ENCODE results near the gene MRC1. TPM values are rescaled to one million over a fixed set of nuclear protein-coding genes. Genes with fewer than 3 reads are reported as not detected.

MRC1 gene
- under 1 TPM in 1 of 2 experiments, not detected in 1; 0.06 TPM for total RNA-seq

DNA sequence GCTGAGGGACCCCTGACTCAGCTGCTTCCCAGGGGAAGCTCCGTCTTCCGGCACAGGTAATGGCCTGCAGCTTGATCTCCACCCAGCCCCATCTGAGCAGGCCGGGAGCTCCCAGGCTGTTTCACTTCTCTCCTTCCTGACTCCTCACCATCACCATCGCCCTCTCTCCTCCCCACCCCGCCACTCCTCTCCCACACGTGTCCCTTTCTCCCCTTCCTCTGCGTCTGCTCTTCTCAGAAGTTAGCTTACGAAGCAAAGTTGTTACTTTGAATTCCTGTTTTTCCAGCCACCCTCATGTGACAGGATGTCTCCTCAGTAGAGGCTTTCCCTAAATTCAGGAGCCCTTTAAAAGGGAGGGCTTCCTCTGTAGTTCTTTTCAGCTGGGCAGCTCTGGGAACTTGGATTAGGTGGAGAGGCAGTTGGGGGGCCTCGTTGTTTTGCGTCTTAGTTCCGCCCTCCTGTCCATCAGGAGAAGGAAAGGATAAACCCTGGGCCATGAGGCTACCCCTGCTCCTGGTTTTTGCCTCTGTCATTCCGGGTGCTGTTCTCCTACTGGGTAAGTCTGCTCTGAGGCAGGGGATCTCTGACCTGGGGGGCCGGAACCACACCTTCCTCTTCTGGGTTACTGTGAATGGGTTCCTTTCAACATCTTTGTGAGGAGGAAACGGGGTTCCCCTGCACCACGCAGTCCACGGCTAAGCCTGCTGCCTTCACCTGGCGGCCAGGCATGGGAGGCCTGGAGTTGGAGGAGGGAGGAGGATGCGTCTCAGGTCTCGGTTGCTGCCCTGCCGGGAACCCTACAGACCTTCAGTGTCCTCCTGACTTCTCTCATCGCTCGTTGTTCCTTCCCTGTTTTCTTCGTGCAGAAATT is at the start of gene MRC1:
Gene MRC1, plus strand, starts transcription at position 378 of the 871 bp plus-strand sequence. Its CDS starts 118 bp downstream, at position 496.
- peaks cover 49% of the 10 kb centered on the region for H3K27me3 Mint-ChIP-seq
- peaks cover 5% of the 10 kb centered on the region for H3K4me1 Mint-ChIP-seq
- no peak within 1 kb of the TSS for H3K4me3 Mint-ChIP-seq
- no peak within 1 kb of the TSS for H3K27ac Mint-ChIP-seq
- no peaks in the 10 kb centered on the region for H3K36me3 Mint-ChIP-seq
- peaks cover 1% of the 10 kb centered on the region for H3K9me3 Mint-ChIP-seq
- DNase-seq: no peak

DNA sequence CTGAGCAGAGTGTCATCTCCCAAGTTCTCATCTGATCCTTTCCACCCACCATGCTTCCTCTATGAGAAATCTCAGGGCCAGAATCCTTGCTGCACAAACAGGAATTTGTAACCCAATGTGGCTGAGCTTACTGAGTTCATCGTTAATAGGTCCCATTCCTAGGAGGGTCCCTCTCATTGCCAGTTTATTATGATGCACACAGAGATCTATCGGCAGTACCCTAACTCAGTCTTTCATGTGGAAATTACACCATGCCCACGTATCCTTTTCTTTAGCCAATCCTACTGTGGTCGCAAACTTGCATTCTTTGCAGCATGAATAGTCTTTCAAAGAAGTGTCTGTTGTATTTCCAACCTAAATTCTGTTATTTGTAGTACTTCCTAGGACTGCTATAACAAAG is 45.0 kb upstream of the MRC1 start:
- Mint-ChIP-seq H3K4me3 (no peak overlapping the region), H3K36me3 (no peaks in the 10 kb centered on the region), H3K27me3 (no peaks in the 10 kb centered on the region), H3K4me1 (no peaks in the 10 kb centered on the region), H3K27ac (no peak overlapping the region), H3K9me3 (peaks cover 4% of the 10 kb centered on the region)
- no peak for DNase-seq

DNA sequence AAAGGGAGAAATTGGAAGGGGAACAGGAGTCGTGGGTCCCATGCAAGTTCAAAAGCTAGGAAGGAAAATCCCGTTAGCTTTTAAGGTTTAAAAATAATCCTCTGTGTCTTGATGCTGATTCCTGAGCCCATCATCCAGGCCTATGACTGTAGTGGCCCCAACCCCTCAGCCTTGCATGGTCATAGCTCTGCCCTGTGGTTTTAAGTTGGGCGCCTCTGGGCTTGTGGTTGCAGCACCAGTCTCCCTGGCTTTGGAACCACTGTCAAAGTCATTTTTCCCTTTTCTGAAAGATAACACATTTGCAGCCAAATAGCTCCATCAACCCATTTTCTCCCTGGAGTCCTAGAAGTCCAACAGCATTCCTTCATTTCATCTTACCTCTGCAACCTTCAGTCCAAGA is 43.5 kb upstream of the MRC1 start:
- Mint-ChIP-seq H3K27ac (no peak overlapping the region), H3K4me3 (no peak overlapping the region), H3K27me3 (no peaks in the 10 kb centered on the region), H3K36me3 (no peaks in the 10 kb centered on the region), H3K9me3 (peaks cover 4% of the 10 kb centered on the region), H3K4me1 (no peaks in the 10 kb centered on the region)
- no peak for DNase-seq

DNA sequence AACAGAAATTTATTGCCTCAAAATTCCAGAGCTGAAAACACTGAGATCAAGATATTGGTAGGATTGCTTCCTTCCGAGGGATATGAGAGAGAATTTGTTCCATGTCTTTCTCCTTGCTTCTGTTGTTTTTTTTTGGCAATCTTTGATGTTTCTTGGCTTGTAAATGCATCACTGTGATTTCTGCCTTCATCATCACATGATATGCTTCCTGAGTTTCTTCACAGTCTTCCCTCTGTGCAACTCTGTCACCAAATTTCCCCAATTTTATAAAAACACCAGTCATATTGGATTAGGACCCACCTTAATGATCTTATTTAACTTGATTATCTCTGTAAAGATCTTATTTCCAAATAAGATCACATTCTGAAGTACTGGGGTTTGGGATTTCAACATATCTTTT is 42.4 kb upstream of the MRC1 start:
- Mint-ChIP-seq H3K9me3 (peaks cover 4% of the 10 kb centered on the region), H3K4me1 (no peaks in the 10 kb centered on the region), H3K36me3 (no peaks in the 10 kb centered on the region), H3K27me3 (no peaks in the 10 kb centered on the region), H3K4me3 (no peak overlapping the region), H3K27ac (no peak overlapping the region)
- no peak for DNase-seq

DNA sequence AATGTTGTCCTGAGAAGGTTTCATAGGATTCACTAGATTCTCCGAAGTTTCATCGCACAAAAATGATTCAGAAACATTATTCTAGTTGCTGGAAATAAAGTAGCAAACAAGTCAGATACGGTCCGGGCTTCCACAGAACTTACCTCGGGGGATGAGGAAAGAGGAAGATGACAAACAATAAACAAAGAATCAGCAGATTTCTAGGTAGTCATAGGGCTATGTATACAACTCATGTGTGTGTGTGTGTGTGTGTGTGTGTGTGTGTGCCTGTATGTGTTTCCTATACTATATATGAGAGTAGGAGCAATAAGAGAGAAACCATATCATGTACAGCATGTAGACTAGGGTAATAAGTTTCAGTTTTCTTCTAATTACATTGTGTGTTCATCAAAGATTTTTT is 40.7 kb upstream of the MRC1 start:
- Mint-ChIP-seq H3K27ac (no peak overlapping the region), H3K27me3 (no peaks in the 10 kb centered on the region), H3K9me3 (peaks cover 4% of the 10 kb centered on the region), H3K4me1 (no peaks in the 10 kb centered on the region), H3K36me3 (no peaks in the 10 kb centered on the region), H3K4me3 (no peak overlapping the region)
- DNase-seq: no peak

DNA sequence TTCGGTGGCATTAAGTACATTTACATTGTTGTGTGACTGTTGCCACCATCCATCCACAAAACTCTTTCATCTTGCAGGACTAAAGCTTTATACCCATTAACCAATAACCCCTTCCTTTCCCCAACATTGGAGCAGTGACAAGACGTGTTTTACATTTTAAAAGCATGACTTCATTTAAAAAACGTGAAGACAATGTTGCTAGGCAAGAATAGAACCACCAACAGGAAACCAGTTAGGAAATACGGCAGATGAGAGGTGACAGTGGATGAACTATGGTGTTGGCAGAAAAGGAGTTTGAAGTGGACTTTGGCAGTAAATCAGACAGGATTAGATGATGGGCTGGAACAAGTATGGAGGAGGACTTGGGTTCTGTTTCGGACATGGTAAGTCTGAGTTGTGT is 40.2 kb upstream of the MRC1 start:
- H3K27me3 Mint-ChIP-seq: no peaks in the 10 kb centered on the region

DNA sequence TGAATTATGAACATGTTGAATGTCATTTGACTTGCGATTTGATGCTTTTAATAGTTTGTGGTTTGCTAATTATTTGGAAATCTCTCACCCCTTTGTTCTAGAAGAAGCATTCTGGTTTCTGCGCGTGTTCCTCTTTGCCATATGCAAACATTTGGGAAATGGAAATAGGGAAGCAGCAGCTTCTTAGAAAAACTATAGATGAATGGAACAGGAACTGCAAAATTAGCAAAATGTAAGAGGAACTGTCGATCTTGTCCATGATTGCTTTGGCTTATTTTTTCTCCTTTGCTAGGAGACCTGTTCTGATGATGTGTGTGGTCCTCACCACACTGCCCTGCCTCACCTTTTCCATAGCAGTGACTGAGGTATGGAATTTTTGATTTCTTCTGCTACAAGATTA is 38.1 kb upstream of the MRC1 start:
- H3K4me3 Mint-ChIP-seq: no peak overlapping the region

More for the DNA sequence above, 40.2 kb upstream of the MRC1 start:
- H3K4me1 Mint-ChIP-seq: no peaks in the 10 kb centered on the region
- no peak overlapping the region for H3K4me3 Mint-ChIP-seq
- no peak for DNase-seq
- H3K9me3 Mint-ChIP-seq: peaks cover 4% of the 10 kb centered on the region
- no peak overlapping the region for H3K27ac Mint-ChIP-seq
- H3K36me3 Mint-ChIP-seq: no peaks in the 10 kb centered on the region

DNA sequence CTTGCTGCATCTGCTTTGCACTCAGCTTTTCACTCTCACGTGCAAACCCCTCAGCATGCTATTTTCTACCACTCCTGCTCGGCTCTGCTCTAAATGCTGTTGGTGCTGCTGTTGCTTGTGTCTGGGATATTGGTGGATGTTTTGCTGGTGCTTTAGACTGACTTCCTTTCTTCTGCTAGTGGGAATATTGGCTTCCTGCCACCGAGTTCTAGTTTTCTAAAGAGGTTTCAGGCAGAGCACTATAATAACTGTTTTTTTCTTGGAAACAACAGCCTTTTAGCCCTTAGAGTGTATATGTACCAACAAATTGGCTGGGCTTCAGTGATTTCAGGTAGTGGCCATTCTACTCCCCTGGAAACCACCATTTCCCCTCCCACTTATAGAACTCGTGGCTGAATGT is 29.4 kb upstream of the MRC1 start:
- Mint-ChIP-seq H3K27ac (no peak overlapping the region), H3K36me3 (no peaks in the 10 kb centered on the region), H3K4me1 (peaks cover 2% of the 10 kb centered on the region), H3K9me3 (no peaks in the 10 kb centered on the region), H3K27me3 (no peaks in the 10 kb centered on the region), H3K4me3 (no peak overlapping the region)
- DNase-seq: no peak

More for the DNA sequence above, 38.1 kb upstream of the MRC1 start:
- Mint-ChIP-seq H3K36me3 (no peaks in the 10 kb centered on the region), H3K27me3 (no peaks in the 10 kb centered on the region), H3K27ac (no peak overlapping the region), H3K9me3 (peaks cover 4% of the 10 kb centered on the region), H3K4me1 (no peaks in the 10 kb centered on the region)
- DNase-seq: no peak

DNA sequence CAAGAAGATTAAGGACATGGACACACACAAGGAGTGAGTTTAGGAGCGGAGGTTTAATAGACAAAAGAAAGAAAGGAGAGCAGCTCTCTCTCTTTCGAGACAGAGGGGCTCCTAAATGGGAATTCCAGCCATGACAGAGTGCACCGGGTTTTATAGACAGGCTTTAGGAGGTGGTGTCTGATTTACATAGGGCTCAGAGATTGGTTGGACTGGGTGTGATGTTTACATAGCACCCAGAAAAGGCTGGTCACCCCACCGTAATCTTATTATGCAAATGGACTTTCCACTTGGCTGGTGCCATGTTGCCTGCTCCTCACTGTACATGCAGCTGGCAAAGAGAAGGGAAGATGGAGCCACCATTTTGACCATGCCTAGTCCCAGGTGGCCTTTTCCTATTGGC is 28.4 kb upstream of the MRC1 start:
- Mint-ChIP-seq H3K9me3 (no peaks in the 10 kb centered on the region), H3K36me3 (no peaks in the 10 kb centered on the region), H3K27ac (no peak overlapping the region), H3K4me1 (peaks cover 2% of the 10 kb centered on the region), H3K27me3 (no peaks in the 10 kb centered on the region), H3K4me3 (no peak overlapping the region)
- no peak for DNase-seq

DNA sequence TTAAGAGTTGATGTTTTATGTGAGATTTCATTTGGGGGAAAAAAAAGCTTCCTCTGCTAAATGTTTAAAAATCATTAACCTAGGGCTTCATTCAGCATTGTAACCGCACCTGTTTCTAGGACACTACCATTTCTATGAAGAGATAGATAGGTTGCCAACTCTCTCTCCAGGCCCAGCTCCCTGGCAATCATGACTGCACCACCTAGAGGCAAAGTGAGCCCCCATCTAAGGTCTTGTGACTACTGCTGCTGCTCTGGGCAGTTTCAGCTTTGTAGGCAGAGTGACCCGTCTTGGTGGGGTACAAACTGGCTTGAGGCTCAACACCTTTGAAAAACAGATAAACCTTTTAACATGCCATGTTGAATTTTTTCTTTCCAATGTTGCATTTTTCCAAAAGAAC is 27.3 kb upstream of the MRC1 start:
- Mint-ChIP-seq H3K27me3 (no peaks in the 10 kb centered on the region), H3K27ac (no peak overlapping the region), H3K9me3 (no peaks in the 10 kb centered on the region), H3K4me3 (no peak overlapping the region), H3K4me1 (peaks cover 2% of the 10 kb centered on the region), H3K36me3 (no peaks in the 10 kb centered on the region)
- DNase-seq: no peak

DNA sequence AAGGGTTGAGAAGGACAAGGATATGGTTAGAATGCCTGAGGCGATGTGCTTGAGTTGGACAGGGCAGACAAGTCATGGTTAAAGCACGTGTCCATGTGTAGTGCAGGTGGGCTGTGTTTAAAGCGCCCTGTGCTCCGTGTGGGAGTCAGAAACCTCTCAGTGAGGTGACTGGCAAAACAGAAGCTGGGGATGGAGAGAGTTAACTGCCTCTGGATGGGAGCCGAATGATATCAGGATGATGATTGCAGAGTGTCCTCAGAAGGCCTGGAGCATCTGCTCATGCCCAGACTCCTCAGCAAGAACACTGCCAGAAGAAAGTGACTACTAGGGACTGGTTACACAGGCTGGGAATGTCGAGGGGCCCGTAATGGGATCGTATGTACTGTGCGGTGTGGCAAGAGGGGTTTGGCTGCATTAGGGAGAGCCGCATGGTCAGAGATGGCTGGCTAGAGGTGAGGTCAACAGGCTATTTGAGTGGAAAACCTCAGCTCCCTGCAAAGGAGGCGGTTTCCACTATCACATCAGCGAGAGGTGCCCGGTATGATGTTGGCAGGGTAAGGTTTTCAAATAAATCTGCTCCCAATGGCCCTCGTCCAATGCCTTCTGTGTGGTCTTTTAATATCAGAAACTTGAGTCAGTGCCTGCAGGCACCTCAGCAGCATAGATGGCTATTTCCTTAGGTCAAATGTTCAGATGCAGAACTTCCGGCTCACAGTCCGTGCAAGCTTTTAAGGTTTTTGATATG is 26.1 kb upstream of the MRC1 start:
- H3K4me3 Mint-ChIP-seq: no peak overlapping the region
- H3K27me3 Mint-ChIP-seq: no peaks in the 10 kb centered on the region
- DNase-seq: no peak
- peaks cover 2% of the 10 kb centered on the region for H3K4me1 Mint-ChIP-seq
- H3K36me3 Mint-ChIP-seq: no peaks in the 10 kb centered on the region
- no peaks in the 10 kb centered on the region for H3K9me3 Mint-ChIP-seq
- H3K27ac Mint-ChIP-seq: no peak overlapping the region

DNA sequence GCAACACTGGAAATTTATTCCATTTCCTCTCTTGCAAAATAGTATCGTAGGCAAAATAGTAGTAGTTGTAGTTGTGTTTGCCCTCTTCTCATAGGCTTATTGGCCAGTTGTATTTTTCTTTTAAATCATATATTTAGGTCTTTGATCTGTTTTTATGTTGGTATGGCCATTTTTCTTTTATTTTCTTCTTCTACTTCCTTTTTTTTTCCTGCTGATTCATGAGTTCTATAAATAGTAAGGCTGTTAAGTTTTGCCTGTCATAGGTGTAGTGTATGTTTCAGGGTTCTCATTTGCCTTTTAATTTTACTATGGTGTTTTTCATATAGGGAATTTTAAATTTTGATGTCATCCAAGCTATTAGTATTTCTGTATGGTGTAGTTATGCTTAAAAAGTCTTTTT is 25.4 kb upstream of the MRC1 start:
- DNase-seq: no peak
- Mint-ChIP-seq H3K4me1 (peaks cover 2% of the 10 kb centered on the region), H3K36me3 (no peaks in the 10 kb centered on the region), H3K27me3 (no peaks in the 10 kb centered on the region), H3K9me3 (no peaks in the 10 kb centered on the region), H3K27ac (no peak overlapping the region), H3K4me3 (no peak overlapping the region)

DNA sequence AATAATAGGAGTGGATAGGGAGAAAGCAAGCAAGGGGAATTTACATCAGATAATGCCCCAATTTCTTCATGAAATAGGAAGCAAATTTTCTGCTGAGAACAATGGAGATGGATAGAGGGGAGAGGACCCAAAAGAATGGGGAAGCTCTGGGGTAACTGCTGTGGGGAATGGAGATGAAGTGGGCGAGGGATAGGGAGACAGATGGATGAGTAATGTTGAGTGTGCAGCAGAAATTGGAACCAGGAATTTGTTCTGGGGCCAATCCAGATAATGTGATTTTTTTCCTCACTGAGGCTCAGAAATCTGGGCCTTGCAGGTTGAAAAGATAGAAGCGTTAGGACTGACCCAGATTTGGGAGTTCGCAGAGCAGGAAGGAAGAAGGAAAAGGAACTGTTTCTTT is 24.5 kb upstream of the MRC1 start:
- H3K9me3 Mint-ChIP-seq: no peaks in the 10 kb centered on the region
- no peak overlapping the region for H3K27ac Mint-ChIP-seq
- H3K36me3 Mint-ChIP-seq: no peaks in the 10 kb centered on the region
- peaks cover 2% of the 10 kb centered on the region for H3K4me1 Mint-ChIP-seq
- no peaks in the 10 kb centered on the region for H3K27me3 Mint-ChIP-seq
- no peak for DNase-seq
- H3K4me3 Mint-ChIP-seq: no peak overlapping the region

DNA sequence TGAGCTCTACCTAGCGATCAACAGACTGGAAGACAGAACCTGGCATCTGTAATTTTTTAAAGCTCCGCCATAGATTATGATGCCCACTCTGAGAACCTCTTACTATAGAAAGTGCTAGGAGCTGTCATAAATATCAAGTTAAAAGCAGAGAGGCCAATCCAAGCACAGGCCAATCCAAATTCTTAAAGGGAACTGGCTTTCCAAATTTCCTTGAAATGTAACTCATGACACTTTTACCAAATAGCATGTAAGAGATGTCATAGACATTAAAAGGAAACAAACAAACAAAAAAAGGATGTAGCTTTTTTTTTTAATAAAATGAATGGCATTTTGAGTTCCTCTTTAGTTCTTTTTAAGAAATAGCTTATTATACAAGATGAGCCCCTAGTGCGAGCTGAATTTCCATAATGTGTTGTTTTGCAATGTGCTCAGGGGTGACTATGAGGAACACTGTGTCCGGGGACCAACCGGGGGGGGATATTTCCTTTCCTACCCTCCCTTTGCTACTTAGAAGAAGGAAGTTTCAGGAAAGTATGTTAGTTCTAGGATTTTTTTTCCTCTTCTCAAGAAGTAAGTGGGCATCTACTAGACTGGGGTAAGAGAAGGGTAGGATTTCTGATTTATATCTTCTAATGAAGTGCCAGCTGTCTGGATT is 23.7 kb upstream of the MRC1 start:
- no peaks in the 10 kb centered on the region for H3K9me3 Mint-ChIP-seq
- no peak overlapping the region for H3K4me3 Mint-ChIP-seq
- H3K27me3 Mint-ChIP-seq: no peaks in the 10 kb centered on the region
- no peak overlapping the region for H3K27ac Mint-ChIP-seq
- peaks cover 2% of the 10 kb centered on the region for H3K4me1 Mint-ChIP-seq
- no peaks in the 10 kb centered on the region for H3K36me3 Mint-ChIP-seq
- no peak for DNase-seq

Data from activated naive CD8-positive, alpha-beta T cell treated with anti-CD3 and anti-CD28 coated beads for 36 hours (primary cell).